HepG2 (cell line): ENCODE results near the gene KDM8. TPM values are rescaled to one million over a fixed set of nuclear protein-coding genes. Genes with fewer than 3 reads are reported as not detected.

Experiments used
- ATF7-NPFF ChIP-seq: sonication (generic); formaldehyde crosslinking; IDR thresholded peaks from 2 replicates; pipeline ENCODE4 v1.8.1; 2023; ENCODE audit warnings: mild to moderate bottlenecking, low read depth, missing genetic modification reagents, moderate library complexity
- FOXK2 ChIP-seq: fragments of 450-650 bp; IDR thresholded peaks from 2 replicates; pipeline ENCODE4 v1.6.1; 2016
- PRMT3 ChIP-seq: sonication (generic); formaldehyde crosslinking; IDR thresholded peaks from 2 replicates; pipeline ENCODE4 v1.8.1; 2022; ENCODE audit warnings: low read depth, mild to moderate bottlenecking, moderate library complexity, missing genetic modification reagents, borderline replicate concordance
- RORA ChIP-seq: sonication (generic); formaldehyde crosslinking; IDR thresholded peaks from 2 replicates; pipeline ENCODE4 v1.5.0; 2020; ENCODE audit warnings: mild to moderate bottlenecking, missing genetic modification reagents, moderate library complexity
- ZNF24 ChIP-seq: fragments of 450-650 bp; IDR thresholded peaks from 2 replicates; pipeline ENCODE4 v1.6.1; 2017; ENCODE audit warnings: antibody characterized with exemption, mild to moderate bottlenecking
- ZNF83 ChIP-seq: sonication (generic); formaldehyde crosslinking; IDR thresholded peaks from 2 replicates; pipeline ENCODE4 v1.4.0; 2020; ENCODE audit warnings: missing genetic modification reagents, mild to moderate bottlenecking, borderline replicate concordance
- polyA plus RNA-seq, 8 experiments: library from polyadenylated mRNA; depleted of rRNA in 3 of 8; stranded (reverse) in 7 of 8; unstranded in 1 of 8; fragments of >200 nt; fragmentation: Illumina TruSeq in 4 of 8; extraction: Trizol in 4 of 8; gene quantifications; 2 replicates each; pipeline versions ENCODE4 v1.2.1 to v1.2.3, GENCODE V29; 2011 to 2016; ENCODE audit warnings: low read depth in 4 of 8, missing spikeins in 1 of 8, mixed read lengths in 1 of 8; ENCODE audit not compliant: insufficient read depth in 1 of 8
- total RNA-seq, 5 experiments: library from RNA; depleted of rRNA; stranded (reverse); fragments of >200 nt; fragmentation: Illumina TruSeq; extraction: Trizol; gene quantifications; 2 replicates each; pipeline ENCODE4 v1.2.3, GENCODE V29; 2016; ENCODE audit warnings: low read depth in 1 of 5
- TF ChIP-seq, protein P1 (sequence below): sonication (generic); formaldehyde crosslinking; IDR thresholded peaks from 2 replicates; pipeline ENCODE4 v1.5.1; 2020; ENCODE audit warnings: mild to moderate bottlenecking, missing genetic modification reagents, moderate library complexity
- TF ChIP-seq, protein P2 (sequence below): sonication (generic); formaldehyde crosslinking; IDR thresholded peaks from 2 replicates; pipeline ENCODE4 v1.4.0; 2020; ENCODE audit warnings: missing genetic modification reagents
- TF ChIP-seq, protein P3 (sequence below): sonication (generic); formaldehyde crosslinking; IDR thresholded peaks from 2 replicates; pipeline ENCODE4 v1.4.0; 2020; ENCODE audit warnings: missing genetic modification reagents

The KDM8 gene
- total and polyA plus RNA-seq, 2 of the 13 experiments (the other 11 are each of a cell fraction or from before 2014, with no cell fraction given) = 3.3 to 8.6 TPM

DNA sequence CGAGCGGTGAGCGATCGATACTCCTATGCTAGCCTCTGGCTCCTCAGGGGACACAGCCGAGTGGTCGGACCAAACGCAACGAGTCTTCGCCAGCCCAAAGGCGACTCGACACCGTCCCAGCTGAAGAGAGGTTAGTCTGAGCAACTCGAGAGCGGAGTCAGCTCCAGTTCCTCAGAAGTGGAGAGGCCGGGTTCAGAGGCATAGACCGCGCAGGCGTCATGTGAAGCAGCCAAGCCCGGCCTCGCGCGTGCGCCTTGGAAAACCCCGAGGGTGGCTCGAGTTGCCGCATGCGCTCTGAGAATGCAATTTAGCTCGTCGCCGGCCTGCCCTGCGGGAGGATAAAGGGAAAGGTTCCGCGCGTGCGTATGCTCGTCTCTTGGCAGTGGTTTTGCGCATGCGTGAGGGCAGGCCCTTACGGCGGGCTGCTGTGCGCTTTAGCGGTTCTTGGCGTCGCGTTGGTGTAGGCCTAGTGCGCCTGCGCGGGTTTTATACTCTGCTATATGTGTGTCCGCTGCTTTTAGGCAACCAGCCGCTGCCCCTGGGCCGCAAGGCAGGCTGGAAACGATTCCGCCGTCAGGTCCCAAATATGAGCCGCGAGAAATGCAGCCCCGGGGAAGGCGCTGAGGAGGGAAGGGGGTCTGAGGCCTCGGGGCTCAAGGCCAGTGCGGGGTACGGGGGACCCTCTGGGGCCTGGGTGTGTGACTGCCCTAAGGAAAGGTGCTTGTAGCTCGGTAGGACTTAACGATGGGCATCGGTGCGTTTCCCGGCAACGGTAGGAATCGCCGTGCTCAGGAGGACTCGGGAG is at the start of gene KDM8 (continued):
- TF ChIP-seq, protein P1, sequence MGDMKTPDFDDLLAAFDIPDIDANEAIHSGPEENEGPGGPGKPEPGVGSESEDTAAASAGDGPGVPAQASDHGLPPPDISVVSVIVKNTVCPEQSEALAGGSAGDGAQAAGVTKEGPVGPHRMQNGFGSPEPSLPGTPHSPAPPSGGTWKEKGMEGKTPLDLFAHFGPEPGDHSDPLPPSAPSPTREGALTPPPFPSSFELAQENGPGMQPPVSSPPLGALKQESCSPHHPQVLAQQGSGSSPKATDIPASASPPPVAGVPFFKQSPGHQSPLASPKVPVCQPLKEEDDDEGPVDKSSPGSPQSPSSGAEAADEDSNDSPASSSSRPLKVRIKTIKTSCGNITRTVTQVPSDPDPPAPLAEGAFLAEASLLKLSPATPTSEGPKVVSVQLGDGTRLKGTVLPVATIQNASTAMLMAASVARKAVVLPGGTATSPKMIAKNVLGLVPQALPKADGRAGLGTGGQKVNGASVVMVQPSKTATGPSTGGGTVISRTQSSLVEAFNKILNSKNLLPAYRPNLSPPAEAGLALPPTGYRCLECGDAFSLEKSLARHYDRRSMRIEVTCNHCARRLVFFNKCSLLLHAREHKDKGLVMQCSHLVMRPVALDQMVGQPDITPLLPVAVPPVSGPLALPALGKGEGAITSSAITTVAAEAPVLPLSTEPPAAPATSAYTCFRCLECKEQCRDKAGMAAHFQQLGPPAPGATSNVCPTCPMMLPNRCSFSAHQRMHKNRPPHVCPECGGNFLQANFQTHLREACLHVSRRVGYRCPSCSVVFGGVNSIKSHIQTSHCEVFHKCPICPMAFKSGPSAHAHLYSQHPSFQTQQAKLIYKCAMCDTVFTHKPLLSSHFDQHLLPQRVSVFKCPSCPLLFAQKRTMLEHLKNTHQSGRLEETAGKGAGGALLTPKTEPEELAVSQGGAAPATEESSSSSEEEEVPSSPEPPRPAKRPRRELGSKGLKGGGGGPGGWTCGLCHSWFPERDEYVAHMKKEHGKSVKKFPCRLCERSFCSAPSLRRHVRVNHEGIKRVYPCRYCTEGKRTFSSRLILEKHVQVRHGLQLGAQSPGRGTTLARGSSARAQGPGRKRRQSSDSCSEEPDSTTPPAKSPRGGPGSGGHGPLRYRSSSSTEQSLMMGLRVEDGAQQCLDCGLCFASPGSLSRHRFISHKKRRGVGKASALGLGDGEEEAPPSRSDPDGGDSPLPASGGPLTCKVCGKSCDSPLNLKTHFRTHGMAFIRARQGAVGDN (CRISPR knock-in tag) = peak; percentile 99
- TF ChIP-seq ZNF83 = peak; percentile 31; the same call in 1 of the 2 replicates
- TF ChIP-seq ZNF24 = peak; percentile 11; the same call in 1 of the 2 replicates
- no peak for TF ChIP-seq ATF7-NPFF (CRISPR knock-in tag)
- TF ChIP-seq, protein P2, sequence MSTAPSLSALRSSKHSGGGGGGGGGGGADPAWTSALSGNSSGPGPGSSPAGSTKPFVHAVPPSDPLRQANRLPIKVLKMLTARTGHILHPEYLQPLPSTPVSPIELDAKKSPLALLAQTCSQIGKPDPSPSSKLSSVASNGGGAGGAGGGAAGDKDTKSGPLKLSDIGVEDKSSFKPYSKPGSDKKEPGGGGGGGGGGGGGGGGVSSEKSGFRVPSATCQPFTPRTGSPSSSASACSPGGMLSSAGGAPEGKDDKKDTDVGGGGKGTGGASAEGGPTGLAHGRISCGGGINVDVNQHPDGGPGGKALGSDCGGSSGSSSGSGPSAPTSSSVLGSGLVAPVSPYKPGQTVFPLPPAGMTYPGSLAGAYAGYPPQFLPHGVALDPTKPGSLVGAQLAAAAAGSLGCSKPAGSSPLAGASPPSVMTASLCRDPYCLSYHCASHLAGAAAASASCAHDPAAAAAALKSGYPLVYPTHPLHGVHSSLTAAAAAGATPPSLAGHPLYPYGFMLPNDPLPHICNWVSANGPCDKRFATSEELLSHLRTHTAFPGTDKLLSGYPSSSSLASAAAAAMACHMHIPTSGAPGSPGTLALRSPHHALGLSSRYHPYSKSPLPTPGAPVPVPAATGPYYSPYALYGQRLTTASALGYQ (CRISPR knock-in tag) = peak; percentile 22; the same call in 1 of the 2 replicates
- TF ChIP-seq, protein P3, sequence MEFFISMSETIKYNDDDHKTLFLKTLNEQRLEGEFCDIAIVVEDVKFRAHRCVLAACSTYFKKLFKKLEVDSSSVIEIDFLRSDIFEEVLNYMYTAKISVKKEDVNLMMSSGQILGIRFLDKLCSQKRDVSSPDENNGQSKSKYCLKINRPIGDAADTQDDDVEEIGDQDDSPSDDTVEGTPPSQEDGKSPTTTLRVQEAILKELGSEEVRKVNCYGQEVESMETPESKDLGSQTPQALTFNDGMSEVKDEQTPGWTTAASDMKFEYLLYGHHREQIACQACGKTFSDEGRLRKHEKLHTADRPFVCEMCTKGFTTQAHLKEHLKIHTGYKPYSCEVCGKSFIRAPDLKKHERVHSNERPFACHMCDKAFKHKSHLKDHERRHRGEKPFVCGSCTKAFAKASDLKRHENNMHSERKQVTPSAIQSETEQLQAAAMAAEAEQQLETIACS (CRISPR knock-in tag) = 0 out of 2 replicates have a peak, but pooled peaks have one; percentile 35
- TF ChIP-seq PRMT3 (CRISPR knock-in tag) = no peak
- TF ChIP-seq RORA (CRISPR knock-in tag) = no peak
- no peak for TF ChIP-seq FOXK2
